B cell (primary cell): Measurements from ENCODE around the gene VWA3A. TPM values are rescaled to one million over a fixed set of nuclear protein-coding genes. Genes with fewer than 3 reads are reported as not detected.

Experiments
- ATAC-seq: fragments of 200-7000 bp; cut with Tn5 transposase; one replicate; pipeline ENCODE4 v1.10.0; 2021; ENCODE audit warnings: low read depth, mild to moderate bottlenecking, moderate number of reproducible peaks, moderate library complexity
- CTCF ChIA-PET: fragments of 350-600 bp; sonication (Branson Sonifier 250); formaldehyde crosslinking; loops from one replicate; lab custom pipeline; 2021; ENCODE audit warnings: antibody characterized with exemption, inconsistent platforms; lab: Charles Lee
- POLR2A ChIA-PET: fragments of 350-600 bp; sonication (Branson Sonifier 250); formaldehyde crosslinking; loops from one replicate; lab custom pipeline; 2021; ENCODE audit warnings: antibody characterized with exemption; lab: Charles Lee
- DNase-seq: peaks from one replicate; pipeline ENCODE4 v3.0.0; 2013
- H2AFZ ChIP-seq: 2 replicates; pipeline ENCODE4 v1.6.1; 2012; ENCODE audit warnings: mild to moderate bottlenecking, low read depth, low read length; ENCODE audit not compliant: insufficient read depth, poor library complexity, severe bottlenecking
- H3K27ac ChIP-seq, 2 donors: 1 replicate in 1 of 2; 2 replicates in 1 of 2; pipeline ENCODE4 v1.5.1; 2012 to 2013; ENCODE audit warnings: low read length in 2 of 2, mild to moderate bottlenecking in 2 of 2, moderate library complexity in 1 of 2
- H3K27me3 ChIP-seq, 4 experiments: fragments of 200-600 bp in 1 of 4; sonication (generic) in 1 of 4; replicated peaks in 1 of 4; 1 replicate in 2 of 4; 2 replicates in 2 of 4; pipeline versions ENCODE4 v1.6.1 to v1.7.0; 2013 to 2016; ENCODE audit warnings: low read length in 3 of 4, mild to moderate bottlenecking in 2 of 4, mixed read lengths in 1 of 4, moderate library complexity in 1 of 4; ENCODE audit not compliant: insufficient read depth in 4 of 4, control insufficient read depth in 3 of 4; ENCODE audit errors: control extremely low read depth in 1 of 4
- H3K36me3 ChIP-seq, 2 experiments: replicated peaks in 1 of 2; 1 replicate in 1 of 2; 2 replicates in 1 of 2; pipeline versions ENCODE4 v1.6.1 to v1.7.1; 2013; ENCODE audit warnings: low read length in 1 of 2; ENCODE audit not compliant: insufficient read depth in 2 of 2, control insufficient read depth in 1 of 2; ENCODE audit errors: control extremely low read depth in 1 of 2, extremely low read depth in 1 of 2
- H3K4me1 ChIP-seq, 2 donors: fragments of 200-600 bp in 1 of 2; sonication (generic) in 1 of 2; 1 replicate in 1 of 2; 2 replicates in 1 of 2; pipeline versions ENCODE4 v1.5.1 to v1.6.1; 2013 to 2017; ENCODE audit warnings: low read length in 2 of 2; ENCODE audit not compliant: control insufficient read depth in 2 of 2, insufficient read depth in 2 of 2
- H3K4me2 ChIP-seq: replicated peaks from 2 replicates; pipeline ENCODE3; 2012; ENCODE audit warnings: mild to moderate bottlenecking, low read depth, low read length; ENCODE audit not compliant: poor library complexity, severe bottlenecking
- H3K4me3 ChIP-seq, 5 experiments: fragments of 200-600 bp in 1 of 5; sonication (generic) in 1 of 5; 1 replicate in 3 of 5; 2 replicates in 2 of 5; pipeline versions ENCODE4 v1.5.1 to v1.7.0; 2011 to 2016; ENCODE audit warnings: low read length in 4 of 5, mild to moderate bottlenecking in 4 of 5, low read depth in 2 of 5, control low read depth in 1 of 5, moderate library complexity in 1 of 5; ENCODE audit not compliant: insufficient read depth in 1 of 5; ENCODE audit errors: control extremely low read depth in 1 of 5, extremely low read depth in 1 of 5
- H3K79me2 ChIP-seq: fragments of 200-600 bp; sonication (generic); one replicate; pipeline ENCODE4 v1.6.0; 2016; ENCODE audit warnings: low read length; ENCODE audit not compliant: control insufficient read depth, insufficient read depth
- H3K9ac ChIP-seq: fragments of 200-600 bp; sonication (generic); 2 replicates; pipeline ENCODE4 v1.6.1; 2017; ENCODE audit warnings: mild to moderate bottlenecking, low read length, moderate library complexity
- H3K9me3 ChIP-seq, 3 donors: one replicate each; pipeline versions ENCODE4 v1.6.1 to v1.7.1; 2013; ENCODE audit warnings: low read length in 2 of 3; ENCODE audit not compliant: control insufficient read depth in 2 of 3, insufficient read depth in 1 of 3; ENCODE audit errors: control extremely low read depth in 1 of 3
- H4K20me1 ChIP-seq: 2 replicates; pipeline ENCODE4 v1.6.0; 2012; ENCODE audit warnings: mild to moderate bottlenecking, low read length; ENCODE audit not compliant: insufficient read depth, control insufficient read depth, poor library complexity, severe bottlenecking
- H3K27ac Mint-ChIP-seq: one replicate; pipeline ENCODE4 v1.8.0; 2021; ENCODE audit warnings: mixed read lengths
- H3K27me3 Mint-ChIP-seq: one replicate; pipeline ENCODE4 v1.8.0; 2021; ENCODE audit warnings: mixed read lengths
- H3K4me1 Mint-ChIP-seq: one replicate; pipeline ENCODE4 v1.8.0; 2021; ENCODE audit warnings: mixed read lengths
- H3K4me3 Mint-ChIP-seq: one replicate; pipeline ENCODE4 v1.8.0; 2021; ENCODE audit warnings: mixed read lengths
- H3K9me3 Mint-ChIP-seq: one replicate; pipeline ENCODE4 v1.8.0; 2022; ENCODE audit warnings: mixed read lengths; ENCODE audit not compliant: insufficient read depth
- CTCF ChIP-seq: fragments of 200-600 bp; IDR thresholded peaks from one replicate; pipeline ENCODE4 v1.8.0; 2022; ENCODE audit warnings: antibody characterized with exemption, mild to moderate bottlenecking
- EZH2 ChIP-seq: IDR thresholded peaks from 2 replicates; pipeline ENCODE4 v1.6.1; 2012; ENCODE audit warnings: borderline replicate concordance, low read depth, mild to moderate bottlenecking, moderate library complexity, low read length; ENCODE audit not compliant: insufficient read depth, poor library complexity, severe bottlenecking
- WGBS: methylation state at CpG from one replicate; pipeline ENCODE4 v1.1.5; 2013; ENCODE audit warnings: missing lambda C conversion rate; ENCODE audit not compliant: insufficient coverage; 5-methylcytosine and 5-hydroxymethylcytosine counted together
- intact Hi-C: fragments of 100-400 bp; cut with micrococcal nuclease; formaldehyde crosslinking; loops from one replicate; pipeline ENCODE4 v1.10.0; 2022
- polyA plus RNA-seq: library from polyadenylated mRNA; depleted of rRNA; stranded (reverse); fragments of >200 nt; gene quantifications from 2 replicates; pipeline ENCODE4 v1.2.3, GENCODE V29; 2012
- total RNA-seq, 2 donors: library from RNA; stranded (reverse); fragments of 120-200 nt in 1 of 2; gene quantifications; 1 replicate in 1 of 2; 2 replicates in 1 of 2; pipeline versions ENCODE4 v1.2.3 to v1.2.4, GENCODE V29; 2013 to 2022

Gene VWA3A
- total and polyA plus RNA-seq, 2 donors (not counting 1 experiment from before 2014, with no cell fraction given): 0.28 to 0.47 TPM

- H2AFZ ChIP-seq: no peak overlapping the region
- H3K79me2 ChIP-seq: no peaks in the 10 kb centered on the region
- peak overlapping the region; percentile 71 for H3K9ac ChIP-seq
- ChIA-PET CTCF (interaction anchor here (0.7 to 7.0 kb wide), 21 partner anchors 10 to 1352 kb away, joined by 3 to 97 read pairs (median 5); partner anchors contain the start of genes EEF2K, MOSMO, PDZD9 and POLR3E), POLR2A (interaction anchor here (0.8 to 5.0 kb wide), 6 partner anchors 18 to 368 kb away, joined by 3 to 28 read pairs (median 7); partner anchors contain the start of genes EEF2K and MOSMO)
- H3K36me3 ChIP-seq: no peaks in the 10 kb centered on the region
- Mint-ChIP-seq H3K27me3 (no peaks in the 10 kb centered on the region), H3K4me1 (peaks cover 37% of the 10 kb centered on the region), H3K27ac (peak overlapping the region; percentile 100), H3K9me3 (no peaks in the 10 kb centered on the region), H3K4me3 (no peak overlapping the region)
- no peaks in the 10 kb centered on the region for H3K27me3 ChIP-seq
- H3K4me1 ChIP-seq: peaks cover 32 to 40% of the 10 kb centered on the region in 2 donors
- intact Hi-C loops: loop anchor here (1.0 to 2.0 kb wide), 3 partner anchors 111 to 589 kb away; partner anchors contain the start of genes METTL9 and PDZD9
- no peaks in the 10 kb centered on the region for H4K20me1 ChIP-seq
- no peak for DNase-seq
- no peak for TF ChIP-seq CTCF
- TF ChIP-seq EZH2: no peak
- H3K9me3 ChIP-seq: peaks cover 0 to 4% (median 0%) of the 10 kb centered on the region in 3 donors
- no peak for ATAC-seq
- no peak overlapping the region for H3K4me3 ChIP-seq
- peak overlapping the region; percentile 96 to 100 for H3K27ac ChIP-seq
- peak overlapping the region; percentile 88 for H3K4me2 ChIP-seq
- 86% methylated on average over 1 of the region's 2 CpGs for WGBS
These were observed 95.9 kb downstream of the VWA3A start for GRCh38 chr16:22188267-22188594.
